Measurements from ENCODE around the gene LILRB5.
"Not testable (repeated sequence)": the region's sequence is repeated elsewhere in the genome, so short reads cannot be mapped to it uniquely, and the experiment has no call there.

GRCh38 chr19:54243809-54244208, 13.3 kb downstream of the LILRB5 start:
- TF ChIP-seq CTCF, POLR2A (IDR thresholded peaks at IDR 0.05): not testable (repeated sequence)
